HCT116 (cell line): ENCODE data around the gene DCLRE1C. TPM values are rescaled to one million over a fixed set of nuclear protein-coding genes. Genes with fewer than 3 reads are reported as not detected.

ENCODE experiments used
- ATAC-seq: fragments of 200-7000 bp; cut with Tn5 transposase; 2 replicates; pipeline ENCODE4 v1.9.1; 2020; ENCODE audit warnings: mild to moderate bottlenecking, moderate library complexity
- BruUV-seq: library from RNA; stranded (reverse); fragments of 400-500 nt; replicated peaks from 2 replicates; lab custom pipeline; 2021; lab: Mats Ljungman, UMichigan
- CTCF ChIA-PET: fragments of 300-600 bp; sonication (Branson Sonifier 250); formaldehyde crosslinking; loops from one replicate; lab custom pipeline; 2021; ENCODE audit warnings: antibody characterized with exemption; lab: Charles Lee
- POLR2A ChIA-PET: fragments of 300-600, 350-600 bp; sonication (Branson Sonifier 250); formaldehyde crosslinking; loops from one replicate; lab custom pipeline; 2021; ENCODE audit warnings: antibody characterized with exemption; lab: Charles Lee
- RAD21 ChIA-PET, 2 experiments: fragments of 300-600 bp; sonication (Branson Sonifier 250); formaldehyde crosslinking; loops; one replicate each; lab custom pipeline; 2023; ENCODE audit warnings: low total read pairs in 2 of 2; ENCODE audit not compliant: uncharacterized antibody in 2 of 2, unreplicated experiment in 2 of 2, low non-redundant PET in 1 of 2; lab: Charles Lee
- DNase-seq: peaks from one replicate; pipeline ENCODE4 v3.0.0-alpha.2; 2010; ENCODE audit warnings: low read depth, low spot score
- H2AFZ ChIP-seq: fragments of 200-600 bp; shearing (Covaris generic), sonication (generic); 2 replicates; pipeline ENCODE4 v1.6.1; 2017; ENCODE audit warnings: low read depth, mixed run types, mixed read lengths, antibody characterized with exemption, low read length; ENCODE audit not compliant: poor library complexity, severe bottlenecking
- H3K27ac ChIP-seq: 2 replicates; pipeline ENCODE4 v1.5.1; 2012; ENCODE audit warnings: low read depth, low read length
- H3K27me3 ChIP-seq: fragments of 200-600 bp; sonication (generic); 2 replicates; pipeline ENCODE4 v1.6.1; 2016; ENCODE audit warnings: mixed run types, low read length, mixed read lengths; ENCODE audit not compliant: insufficient read depth
- H3K36me3 ChIP-seq, 2 experiments: fragments of 200-500 bp in 1 of 2; fragments of 200-600 bp in 1 of 2; sonication (Bioruptor generic) in 1 of 2; sonication (generic) in 1 of 2; 2 replicates each; pipeline versions ENCODE4 v1.5.1 to v1.6.1; 2014 to 2016; ENCODE audit warnings: low read length in 2 of 2, inconsistent platforms in 1 of 2, mixed read lengths in 1 of 2, mixed run types in 1 of 2; ENCODE audit not compliant: insufficient read depth in 2 of 2, control insufficient read depth in 1 of 2
- H3K4me1 ChIP-seq, 2 experiments: fragments of 200-600 bp in 1 of 2; sonication (generic) in 1 of 2; 2 replicates each; pipeline versions ENCODE4 v1.5.1 to v1.6.1; 2012 to 2017; ENCODE audit warnings: low read length in 2 of 2, inconsistent platforms in 1 of 2, mild to moderate bottlenecking in 1 of 2, mixed read lengths in 1 of 2, mixed run types in 1 of 2, moderate library complexity in 1 of 2; ENCODE audit not compliant: insufficient read depth in 2 of 2, control insufficient read depth in 1 of 2
- H3K4me2 ChIP-seq: fragments of 200-600 bp; sonication (generic); 2 replicates; pipeline ENCODE4 v1.6.1; 2017; ENCODE audit warnings: mixed run types, low read length, mixed read lengths
- H3K4me3 ChIP-seq, 2 experiments: fragments of 200-600 bp in 1 of 2; sonication (generic) in 1 of 2; replicated peaks in 1 of 2; 2 replicates each; pipeline ENCODE4 v1.5.1; 2011 to 2016; ENCODE audit warnings: low read length in 2 of 2, control low read depth in 1 of 2, low read depth in 1 of 2, mild to moderate bottlenecking in 1 of 2, mixed read lengths in 1 of 2, mixed run types in 1 of 2
- H3K79me2 ChIP-seq: fragments of 200-600 bp; sonication (generic); 2 replicates; pipeline ENCODE4 v1.6.1; 2017; ENCODE audit warnings: mild to moderate bottlenecking, mixed run types, low read length, moderate library complexity, mixed read lengths; ENCODE audit not compliant: insufficient read depth
- H3K9ac ChIP-seq: fragments of 200-600 bp; sonication (generic); 2 replicates; pipeline ENCODE4 v1.6.1; 2016; ENCODE audit warnings: low read length, mixed read lengths
- H3K9me2 ChIP-seq: fragments of 200-600 bp; sonication (generic), shearing (Covaris generic); 2 replicates; pipeline ENCODE4 v1.6.1; 2017; ENCODE audit warnings: mixed run types, mild to moderate bottlenecking, moderate library complexity; ENCODE audit not compliant: insufficient read depth
- H3K9me3 ChIP-seq, 2 experiments: fragments of 200-500 bp in 1 of 2; fragments of 200-600 bp in 1 of 2; sonication (Bioruptor generic) in 1 of 2; sonication (generic) in 1 of 2; 2 replicates each; pipeline ENCODE4 v1.6.1; 2014 to 2017; ENCODE audit warnings: low read length in 2 of 2, mixed read lengths in 2 of 2, inconsistent platforms in 1 of 2, low read depth in 1 of 2, mild to moderate bottlenecking in 1 of 2, mixed run types in 1 of 2, moderate library complexity in 1 of 2; ENCODE audit not compliant: control insufficient read depth in 1 of 2, insufficient read depth in 1 of 2
- H4K20me1 ChIP-seq: fragments of 200-600 bp; sonication (generic), shearing (Covaris generic); 2 replicates; pipeline ENCODE4 v1.6.1; 2017; ENCODE audit warnings: mixed run types, mild to moderate bottlenecking, moderate library complexity; ENCODE audit not compliant: insufficient read depth
- CBX3 ChIP-seq: IDR thresholded peaks from 2 replicates; pipeline ENCODE4 v1.6.1; 2012; ENCODE audit warnings: low read depth
- CEBPB ChIP-seq: IDR thresholded peaks from 2 replicates; pipeline ENCODE4 v1.6.1; 2012; ENCODE audit warnings: low read depth
- EZH2 ChIP-seq: fragments of 200-600 bp; sonication (generic); IDR thresholded peaks from 2 replicates; pipeline ENCODE4 v1.6.1; 2017; ENCODE audit warnings: antibody characterized with exemption, mixed run types
- FOSL1 ChIP-seq: IDR thresholded peaks from 2 replicates; pipeline ENCODE4 v1.6.1; 2012; ENCODE audit warnings: low read depth
- MAX ChIP-seq: IDR thresholded peaks from 2 replicates; pipeline ENCODE4 v1.6.1; 2012
- POLR2A ChIP-seq: IDR thresholded peaks from 2 replicates; pipeline ENCODE4 v1.7.0; 2011; ENCODE audit warnings: borderline replicate concordance; ENCODE audit not compliant: insufficient read depth, insufficient read length; ENCODE audit errors: extremely low read depth
- REST ChIP-seq: IDR thresholded peaks from 2 replicates; pipeline ENCODE4 v1.6.1; 2012; ENCODE audit warnings: low read depth
- ZBTB33 ChIP-seq: IDR thresholded peaks from 2 replicates; pipeline ENCODE4 v1.6.1; 2011; ENCODE audit warnings: mild to moderate bottlenecking, low read length, moderate library complexity; ENCODE audit not compliant: insufficient replicate concordance; ENCODE audit errors: extremely low read depth
- ZNF274 ChIP-seq: fragments of 200-500 bp; sonication (Bioruptor generic); IDR thresholded peaks from 2 replicates; pipeline ENCODE4 v1.6.1; 2014; ENCODE audit warnings: mild to moderate bottlenecking, low read depth, low read length, inconsistent platforms
- intact Hi-C: fragments of 100-400 bp; cut with micrococcal nuclease; formaldehyde crosslinking; loops from 2 replicates; pipeline ENCODE4 v1.10.0; 2022
- total RNA-seq: library from RNA; stranded (reverse); gene quantifications from one replicate; pipeline ENCODE4 v1.2.1, GENCODE V29; 2021; ENCODE audit not compliant: unreplicated experiment

Gene DCLRE1C
- total RNA-seq, 1 experiment from 2014 or later, result 14.5 TPM

- RAD21 ChIA-PET, result no interaction called here
- DNase-seq, result no peak
- CTCF ChIA-PET, result no interaction called here
- Histone ChIP-seq H3K36me3 (peaks cover 25 to 37% of the 10 kb centered on the region in 2 experiments), H3K4me2 (no peak overlapping the region), H2AFZ (no peak overlapping the region), H3K79me2 (no peaks in the 10 kb centered on the region), H3K4me1 (no peaks in the 10 kb centered on the region; a peak in 1 of 4 replicates), H3K9me2 (no peaks in the 10 kb centered on the region), H3K9me3 (no peaks in the 10 kb centered on the region), H3K9ac (no peak overlapping the region), H3K27me3 (no peaks in the 10 kb centered on the region), H3K27ac (no peak overlapping the region), H3K4me3 (no peak overlapping the region), H4K20me1 (no peaks in the 10 kb centered on the region)
- intact Hi-C loops, result no loop called here
- ATAC-seq, result no peak
- no TSS peak for BruUV-seq
- TF ChIP-seq REST (no peak), CBX3 (no peak), EZH2 (no peak), POLR2A (no peak), CEBPB (no peak), ZNF274 (no peak), MAX (no peak), FOSL1 (no peak), ZBTB33 (no peak)
- POLR2A ChIA-PET, result no interaction called here
These were observed 27.0 kb downstream of the DCLRE1C start for GRCh38 chr10:14926722-14927416.
